Caco-2 (cell line): ENCODE data around the gene IFI30. TPM values are rescaled to one million over a fixed set of nuclear protein-coding genes. Genes with fewer than 3 reads are reported as not detected.

ENCODE experiments used
- BruUV-seq: library from RNA; stranded (reverse); fragments of 400-500 nt; replicated peaks from 2 replicates; lab custom pipeline; 2021; lab: Mats Ljungman, UMichigan
- CTCF ChIA-PET: fragments of 300-600 bp; sonication (Branson Sonifier 250); formaldehyde crosslinking; loops from one replicate; lab custom pipeline; 2022; ENCODE audit warnings: antibody characterized with exemption; lab: Charles Lee
- POLR2A ChIA-PET: fragments of 300-600 bp; sonication (Branson Sonifier 250); formaldehyde crosslinking; loops from one replicate; lab custom pipeline; 2022; ENCODE audit warnings: antibody characterized with exemption; lab: Charles Lee
- DNase-seq, 2 experiments: peaks; one replicate each; pipeline versions ENCODE4 v3.0.0 to v3.0.0-alpha.2; 2020 to 2022
- H3K27me3 ChIP-seq: replicated peaks from 2 replicates; pipeline ENCODE4 v1.6.0; 2011; ENCODE audit warnings: low read length; ENCODE audit not compliant: control insufficient read depth, insufficient read depth
- H3K36me3 ChIP-seq: 2 replicates; pipeline ENCODE4 v1.5.1; 2011; ENCODE audit warnings: low read length; ENCODE audit not compliant: control insufficient read depth, insufficient read depth
- H3K4me1 ChIP-seq: fragments of 250-450 bp; sonication (Bioruptor Pico); 2 replicates; pipeline ENCODE4 v1.5.1; 2020; ENCODE audit warnings: mild to moderate bottlenecking
- H3K4me3 ChIP-seq: 2 replicates; pipeline ENCODE4 v1.5.1; 2011; ENCODE audit warnings: low read depth, mild to moderate bottlenecking, control low read depth, low read length
- H3K9me3 ChIP-seq: fragments of 250-450 bp; sonication (Bioruptor Pico); 2 replicates; pipeline ENCODE4 v1.5.1; 2020; ENCODE audit warnings: mild to moderate bottlenecking, moderate library complexity
- H3K27ac Mint-ChIP-seq: one replicate; pipeline ENCODE4 v1.8.0; 2022; ENCODE audit warnings: mixed read lengths; ENCODE audit not compliant: unreplicated experiment
- H3K27me3 Mint-ChIP-seq: one replicate; pipeline ENCODE4 v1.8.0; 2022; ENCODE audit warnings: mixed read lengths; ENCODE audit not compliant: insufficient read depth, unreplicated experiment
- H3K36me3 Mint-ChIP-seq: one replicate; pipeline ENCODE4 v1.8.0; 2022; ENCODE audit warnings: mild to moderate bottlenecking, mixed read lengths; ENCODE audit not compliant: insufficient read depth, unreplicated experiment
- H3K4me1 Mint-ChIP-seq: one replicate; pipeline ENCODE4 v1.8.0; 2022; ENCODE audit warnings: low read depth, mixed read lengths; ENCODE audit not compliant: unreplicated experiment
- H3K4me3 Mint-ChIP-seq: one replicate; pipeline ENCODE4 v1.8.0; 2022; ENCODE audit warnings: mild to moderate bottlenecking, moderate library complexity, mixed read lengths; ENCODE audit not compliant: unreplicated experiment
- H3K9me3 Mint-ChIP-seq: one replicate; pipeline ENCODE4 v1.8.0; 2022; ENCODE audit warnings: mixed read lengths; ENCODE audit not compliant: unreplicated experiment
- intact Hi-C: fragments of 100-400 bp; cut with micrococcal nuclease; formaldehyde crosslinking; loops from one replicate; pipeline ENCODE4 v1.10.0; 2022; ENCODE audit not compliant: unreplicated experiment
- total RNA-seq: library from RNA; stranded (reverse); gene quantifications from 2 replicates; pipeline ENCODE4 v1.2.3, GENCODE V29; 2022
- TF ChIP-seq, protein P1 (sequence below), 2 experiments: fragments of 200-600 bp in 1 of 2; IDR thresholded peaks; 1 replicate in 1 of 2; 2 replicates in 1 of 2; pipeline versions ENCODE4 v1.5.1 to v1.8.0; 2011 to 2022; ENCODE audit warnings: antibody characterized with exemption in 1 of 2, control low read depth in 1 of 2, inconsistent platforms in 1 of 2, low read depth in 1 of 2, low read length in 1 of 2, mild to moderate bottlenecking in 1 of 2, moderate library complexity in 1 of 2; ENCODE audit not compliant: insufficient read depth in 1 of 2, severe bottlenecking in 1 of 2, unreplicated experiment in 1 of 2

The IFI30 gene
- total RNA-seq, 1 experiment from 2014 or later: 39.6 TPM

DNA sequence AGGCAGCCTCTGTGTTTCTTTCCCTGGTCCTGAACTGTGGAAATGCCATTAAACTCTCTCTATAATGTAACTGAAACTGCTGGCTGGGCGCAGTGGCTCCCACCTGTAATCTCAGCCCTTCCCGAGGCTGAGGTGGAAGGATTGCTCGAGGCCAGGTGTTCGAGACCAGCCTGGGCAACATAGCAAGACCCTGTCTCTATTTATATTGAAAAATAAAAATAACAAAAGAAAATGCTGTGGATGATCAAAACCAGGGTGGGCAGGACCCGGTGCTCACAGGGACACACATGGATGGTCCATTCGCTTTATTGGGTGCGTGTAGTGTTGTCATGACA is 22.9 kb downstream of the IFI30 start:
- intact Hi-C loops: no loop called here
- no peaks in the 10 kb centered on the region; the same call in 1 of the 2 replicates for H3K36me3 ChIP-seq
- TF ChIP-seq, protein P1, sequence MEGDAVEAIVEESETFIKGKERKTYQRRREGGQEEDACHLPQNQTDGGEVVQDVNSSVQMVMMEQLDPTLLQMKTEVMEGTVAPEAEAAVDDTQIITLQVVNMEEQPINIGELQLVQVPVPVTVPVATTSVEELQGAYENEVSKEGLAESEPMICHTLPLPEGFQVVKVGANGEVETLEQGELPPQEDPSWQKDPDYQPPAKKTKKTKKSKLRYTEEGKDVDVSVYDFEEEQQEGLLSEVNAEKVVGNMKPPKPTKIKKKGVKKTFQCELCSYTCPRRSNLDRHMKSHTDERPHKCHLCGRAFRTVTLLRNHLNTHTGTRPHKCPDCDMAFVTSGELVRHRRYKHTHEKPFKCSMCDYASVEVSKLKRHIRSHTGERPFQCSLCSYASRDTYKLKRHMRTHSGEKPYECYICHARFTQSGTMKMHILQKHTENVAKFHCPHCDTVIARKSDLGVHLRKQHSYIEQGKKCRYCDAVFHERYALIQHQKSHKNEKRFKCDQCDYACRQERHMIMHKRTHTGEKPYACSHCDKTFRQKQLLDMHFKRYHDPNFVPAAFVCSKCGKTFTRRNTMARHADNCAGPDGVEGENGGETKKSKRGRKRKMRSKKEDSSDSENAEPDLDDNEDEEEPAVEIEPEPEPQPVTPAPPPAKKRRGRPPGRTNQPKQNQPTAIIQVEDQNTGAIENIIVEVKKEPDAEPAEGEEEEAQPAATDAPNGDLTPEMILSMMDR (IDR thresholded peaks at IDR 0.05; ENCODE audit: insufficient read depth in 1 of 2, low read depth in 1 of 2, low read length in 1 of 2, severe bottlenecking in 1 of 2, unreplicated experiment in 1 of 2): no peak
- no peak overlapping the region for H3K4me3 Mint-ChIP-seq
- H3K9me3 ChIP-seq: no peaks in the 10 kb centered on the region
- H3K4me3 ChIP-seq: no peak overlapping the region
- no peak for DNase-seq
- peaks cover 4% of the 10 kb centered on the region; the same call in 1 of the 2 replicates for H3K4me1 ChIP-seq
- no TSS peak for BruUV-seq
- ChIA-PET POLR2A (no interaction called here), CTCF (no interaction called here)
- no peaks in the 10 kb centered on the region for H3K27me3 Mint-ChIP-seq
- H3K4me1 Mint-ChIP-seq: no peaks in the 10 kb centered on the region
- H3K36me3 Mint-ChIP-seq: peaks cover 19% of the 10 kb centered on the region
- H3K9me3 Mint-ChIP-seq: no peaks in the 10 kb centered on the region
- H3K27me3 ChIP-seq: no peaks in the 10 kb centered on the region
- H3K27ac Mint-ChIP-seq: no peak overlapping the region

DNA sequence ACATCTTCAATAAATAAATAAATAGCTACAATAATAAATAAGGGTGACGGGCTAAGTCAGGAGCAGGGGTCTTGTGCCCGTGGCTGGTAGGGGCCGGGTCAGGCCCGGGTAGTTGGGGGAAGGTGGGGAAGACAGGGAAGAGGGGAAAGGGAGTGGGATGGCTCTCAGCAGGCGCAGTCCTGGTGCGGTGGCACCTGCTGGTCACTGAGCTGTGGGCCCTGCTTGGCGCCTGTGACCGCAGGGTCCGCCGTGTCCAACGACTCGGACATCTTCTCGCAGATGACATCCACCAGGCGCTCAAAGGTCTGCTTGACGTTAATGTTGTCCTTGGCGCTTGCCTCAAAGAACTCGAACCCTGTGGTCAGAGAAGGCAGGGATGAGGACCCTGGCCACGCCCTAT is 23.7 kb downstream of the IFI30 start:
- TF ChIP-seq, protein P1 (IDR thresholded peaks at IDR 0.05; ENCODE audit: insufficient read depth in 1 of 2, low read depth in 1 of 2, low read length in 1 of 2, severe bottlenecking in 1 of 2, unreplicated experiment in 1 of 2): no peak
- Mint-ChIP-seq H3K27me3 (no peaks in the 10 kb centered on the region), H3K4me3 (no peak overlapping the region), H3K9me3 (no peaks in the 10 kb centered on the region), H3K36me3 (peaks cover 15% of the 10 kb centered on the region), H3K4me1 (no peaks in the 10 kb centered on the region), H3K27ac (no peak overlapping the region)
- intact Hi-C loops: no loop called here
- BruUV-seq: no TSS peak
- Histone ChIP-seq H3K27me3 (no peaks in the 10 kb centered on the region), H3K4me1 (peaks cover 4% of the 10 kb centered on the region; the same call in 1 of the 2 replicates), H3K36me3 (no peaks in the 10 kb centered on the region; the same call in 1 of the 2 replicates), H3K9me3 (no peaks in the 10 kb centered on the region), H3K4me3 (no peak overlapping the region)
- CTCF ChIA-PET: no interaction called here
- POLR2A ChIA-PET: no interaction called here
- no peak for DNase-seq

DNA sequence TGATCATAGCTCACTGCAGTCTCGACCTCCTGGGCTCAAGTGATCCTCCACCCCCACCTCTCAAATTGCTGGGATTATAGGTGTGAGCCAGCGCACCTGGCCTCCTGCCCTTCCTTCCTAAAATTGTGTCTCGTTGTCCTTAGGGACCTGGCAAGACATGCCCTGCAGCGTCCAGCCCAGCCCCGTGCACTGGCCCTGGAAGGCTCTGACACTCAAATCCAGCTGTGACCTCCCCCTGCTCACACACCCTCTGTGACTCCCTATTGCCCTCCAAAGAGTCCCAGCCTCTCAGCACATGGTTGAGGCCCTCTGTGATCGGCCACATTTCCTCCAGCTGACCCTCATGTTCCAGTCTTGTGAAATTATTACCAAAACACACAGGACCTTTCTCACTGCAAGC is 24.3 kb downstream of the IFI30 start:
- TF ChIP-seq, protein P1 (IDR thresholded peaks at IDR 0.05; ENCODE audit: insufficient read depth in 1 of 2, low read depth in 1 of 2, low read length in 1 of 2, severe bottlenecking in 1 of 2, unreplicated experiment in 1 of 2): no peak
- Histone ChIP-seq H3K36me3 (no peaks in the 10 kb centered on the region; the same call in 1 of the 2 replicates), H3K9me3 (no peaks in the 10 kb centered on the region), H3K4me1 (peaks cover 4% of the 10 kb centered on the region; the same call in 1 of the 2 replicates), H3K27me3 (no peaks in the 10 kb centered on the region), H3K4me3 (no peak overlapping the region)
- Mint-ChIP-seq H3K27ac (peak overlapping the region; percentile 39), H3K4me1 (no peaks in the 10 kb centered on the region), H3K4me3 (no peak overlapping the region), H3K9me3 (no peaks in the 10 kb centered on the region), H3K27me3 (no peaks in the 10 kb centered on the region), H3K36me3 (peaks cover 8% of the 10 kb centered on the region)
- BruUV-seq: no TSS peak
- ChIA-PET CTCF (no interaction called here), POLR2A (no interaction called here)
- intact Hi-C loops: no loop called here
- DNase-seq: no peak
